Left cardiac atrium (tissue), 4 donors: ENCODE results near the gene DRAM2. TPM values are rescaled to one million over a fixed set of nuclear protein-coding genes. Genes with fewer than 3 reads are reported as not detected.

ENCODE experiments used
- ATAC-seq, 2 donors: fragments of 200-7000 bp; cut with Tn5 transposase; one replicate each; pipeline ENCODE4 v1.9.1; 2020; ENCODE audit warnings: mild to moderate bottlenecking in 2 of 2, moderate library complexity in 2 of 2
- DNase-seq: peaks from one replicate; pipeline ENCODE4 v3.0.0-alpha.2; 2020
- intact Hi-C, 2 donors: fragments of 100-400 bp; cut with DNase I; formaldehyde crosslinking; loops; one replicate each; pipeline versions ENCODE4 v1.14.1 to v1.15.1; 2022 to 2023
- total RNA-seq, 2 donors: library from RNA; stranded (reverse); fragmentation: NEBNext Ultra II Directional; extraction: Animal tissue kit (Norgen Biotek cat#: 25700); gene quantifications; one replicate each; pipeline ENCODE4 v1.2.1, GENCODE V29; 2021
- donor health status: DM: no; HTN: yes; CAD: no.
- donor health status: DM: no; HTN: yes; CAD: no; lungs with severe emphysema.
- donor health status: DM: yes; HTN: yes; CAD: no.
- donor health status: Dilated cardiomyopathy.

Gene DRAM2
- total RNA-seq, 2 donors from 2014 or later: 43.5 to 44.6 TPM

- no peak for DNase-seq
- no peak for ATAC-seq
- intact Hi-C loops: no loop called here
These were observed 6.3 kb upstream of the DRAM2 start for GRCh38 chr1:111145963-111146768.

DNA sequence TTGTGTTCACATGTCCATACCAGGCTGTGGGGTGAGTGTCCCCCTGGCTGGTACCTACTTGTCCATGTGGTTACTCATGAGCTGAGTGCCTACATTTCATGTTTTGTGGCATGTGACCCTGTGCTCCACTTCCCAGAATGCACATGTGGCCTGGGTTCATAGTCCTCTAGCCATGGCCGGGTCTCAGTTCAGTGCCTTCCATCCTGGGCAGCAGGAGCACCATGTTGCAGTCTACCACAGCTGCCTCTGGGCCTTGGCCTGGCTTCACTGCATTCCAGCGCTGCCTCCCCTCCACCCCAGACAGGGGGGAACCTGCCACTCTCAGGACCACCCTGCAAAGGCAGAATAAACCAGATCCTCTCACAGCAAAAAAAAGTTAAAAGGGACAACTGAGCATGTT, 5.6 kb upstream of the DRAM2 start:
- intact Hi-C loops: no loop called here
- DNase-seq: no peak
- ATAC-seq: no peak

GRCh38 chr1:111142356-111142975, 2.6 kb upstream of the DRAM2 start:
- ATAC-seq (no peak), DNase-seq (no peak)
- intact Hi-C loops: no loop called here

DNA sequence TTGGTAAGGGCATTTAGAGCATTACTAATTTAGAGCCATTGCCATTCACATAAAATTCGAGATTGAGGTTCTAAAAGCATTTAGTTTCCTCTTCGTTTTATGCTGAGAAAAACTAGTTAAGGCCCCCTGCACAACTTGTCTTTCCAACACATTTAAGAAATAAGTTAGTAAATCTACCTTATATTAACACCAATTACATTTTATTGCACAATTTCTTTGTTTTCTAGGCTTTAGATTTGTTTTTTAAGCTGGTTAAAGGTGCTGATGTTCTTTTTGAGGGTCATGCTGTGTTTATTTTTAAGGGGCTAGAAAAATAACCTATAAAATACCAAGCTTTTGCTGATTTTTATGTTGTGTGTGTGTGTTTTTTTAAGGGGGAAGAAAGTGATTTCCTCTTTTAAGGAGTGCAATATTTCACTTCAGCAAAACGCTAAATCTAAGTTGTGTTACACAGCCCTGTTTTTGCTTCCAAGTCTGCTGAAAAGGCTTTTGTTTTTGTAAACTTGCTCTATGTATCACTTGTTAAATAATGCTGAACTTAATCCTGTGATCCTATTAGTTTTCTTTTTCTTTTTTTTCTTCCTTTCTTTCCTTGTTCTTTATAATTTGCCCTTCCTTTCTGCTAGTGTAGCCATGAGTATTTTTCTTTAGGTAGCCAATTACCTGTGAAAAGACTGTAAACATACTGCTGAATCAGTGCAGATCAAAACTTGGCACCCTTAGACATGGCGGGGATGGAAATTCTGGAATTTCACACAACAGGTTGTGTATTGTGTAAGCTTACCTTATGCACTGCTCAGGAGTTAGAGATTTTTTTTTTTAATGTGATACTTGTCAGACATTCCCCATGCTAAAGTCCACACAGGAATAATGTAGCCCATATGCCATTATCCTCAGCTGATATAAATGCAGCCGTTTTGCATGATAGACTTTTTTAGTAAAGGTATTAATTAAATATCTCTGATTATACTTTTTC, 1.6 kb upstream of the DRAM2 start:
- intact Hi-C loops: no loop called here
- no peak for ATAC-seq
- no peak for DNase-seq

GRCh38 chr1:111140680-111140967, 731 bp upstream of the DRAM2 start:
- no peak for DNase-seq
- peak in 1 of 2 donors; percentile 84 for ATAC-seq
- intact Hi-C loops: no loop called here

DNA sequence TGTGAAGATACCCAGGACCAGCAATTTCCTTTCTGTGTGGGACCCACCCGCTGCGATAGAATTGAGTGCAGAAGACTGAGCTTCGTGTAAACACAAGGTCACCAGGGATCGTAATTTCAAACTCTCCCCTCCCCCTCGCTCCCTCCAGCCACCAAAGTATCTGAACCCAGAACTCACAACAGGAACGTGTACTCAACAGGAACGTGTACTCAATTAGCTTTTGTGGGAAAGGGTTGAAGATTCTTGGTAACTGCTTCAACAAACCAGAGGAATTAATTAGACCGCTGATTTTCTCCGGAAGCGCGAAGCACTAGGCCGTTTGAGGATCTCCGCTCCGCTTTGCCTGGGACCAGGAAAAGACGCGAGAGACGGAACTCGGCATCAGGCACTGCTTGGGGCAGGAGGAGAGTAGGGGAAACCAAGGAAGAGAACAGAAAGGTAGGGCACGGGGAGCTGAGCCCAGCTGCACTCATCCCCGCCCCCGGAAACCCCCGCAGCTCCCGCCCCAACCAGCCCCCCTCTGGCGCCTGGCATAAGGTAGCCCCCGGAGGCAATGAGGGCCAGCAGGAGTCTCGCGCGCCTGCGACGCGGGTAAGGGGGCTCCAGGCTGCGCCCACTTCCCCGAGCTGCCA, 453 bp downstream of the DRAM2 start:
- DNase-seq (peak; percentile 29), ATAC-seq (peak; percentile 60 to 73)
- intact Hi-C loops: no loop called here

GRCh38 chr1:111133866-111134265, 6.0 kb downstream of the DRAM2 start:
- intact Hi-C loops: no loop called here
- no peak for ATAC-seq
- no peak for DNase-seq

- ATAC-seq (no peak), DNase-seq (no peak)
- intact Hi-C loops: no loop called here
These were observed 8.2 kb downstream of the DRAM2 start for GRCh38 chr1:111131693-111132092.

DNA sequence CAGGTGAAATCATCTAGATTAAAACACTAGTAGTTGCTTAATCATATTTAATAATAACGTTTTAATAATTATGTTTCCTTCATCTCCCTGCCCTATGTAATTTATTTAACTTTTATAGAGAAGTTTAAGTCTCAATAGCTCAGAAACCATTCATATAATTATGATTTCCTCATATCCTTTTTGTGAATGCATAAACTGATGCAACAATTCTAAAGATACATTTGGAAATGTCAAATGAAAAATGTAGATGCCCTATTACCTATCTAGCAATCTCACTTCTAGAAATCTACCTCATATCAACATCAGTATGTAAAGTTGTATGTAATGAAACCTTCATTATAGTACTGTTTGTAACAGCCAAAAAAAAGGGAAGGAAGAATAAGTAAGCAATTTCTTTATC, 10.5 kb downstream of the DRAM2 start:
- ATAC-seq: no peak
- intact Hi-C loops: no loop called here

DNA sequence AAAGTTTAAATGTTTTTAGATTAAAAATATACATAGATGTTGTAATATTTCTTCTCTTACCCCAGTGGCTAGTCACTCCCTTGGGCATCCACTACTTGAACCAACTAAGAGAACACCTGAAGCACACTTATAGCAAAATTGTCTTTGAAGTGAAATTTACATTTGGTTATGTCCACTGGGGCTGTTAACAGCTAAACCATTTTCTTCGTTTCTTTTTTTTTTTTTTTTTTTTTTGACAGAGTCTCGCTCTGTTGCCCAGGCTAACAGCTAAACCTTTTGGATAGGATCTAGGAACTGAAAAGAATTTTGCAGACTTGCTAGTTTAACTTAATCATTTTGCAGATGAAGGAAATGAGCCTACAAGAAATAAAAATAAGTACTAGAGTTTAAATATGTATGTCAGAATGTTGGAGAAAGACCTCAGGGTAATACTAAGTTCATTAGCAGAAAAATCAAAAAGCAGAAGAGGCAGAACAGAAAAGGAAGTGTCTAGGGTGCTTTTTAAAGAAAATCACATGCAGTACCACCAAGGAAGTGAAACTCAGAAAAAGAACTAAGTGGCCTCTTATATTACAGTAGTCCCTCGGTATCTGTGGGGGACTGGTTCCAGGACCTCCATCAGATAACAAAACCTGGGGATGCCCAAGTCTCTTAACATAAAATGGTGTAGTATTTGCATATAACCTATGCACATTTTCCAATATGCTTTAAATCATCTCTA, 11.8 kb downstream of the DRAM2 start:
- intact Hi-C loops: no loop called here
- DNase-seq (no peak), ATAC-seq (peak; percentile 23 to 31)

More for the DNA sequence above, 10.5 kb downstream of the DRAM2 start:
- DNase-seq: no peak

- no peak for ATAC-seq
- DNase-seq: no peak
- intact Hi-C loops: no loop called here
These were observed 13.5 kb downstream of the DRAM2 start for GRCh38 chr1:111126354-111126753.

- intact Hi-C loops: no loop called here
- DNase-seq: no peak
These were observed 23.4 kb downstream of the DRAM2 start for GRCh38 chr1:111116496-111116895.

GRCh38 chr1:111110197-111110899, 29.5 kb downstream of the DRAM2 start:
- DNase-seq (no peak), ATAC-seq (no peak)
- intact Hi-C loops: no loop called here

More at GRCh38 chr1:111116496-111116895, 23.4 kb downstream of the DRAM2 start:
- ATAC-seq: no peak

DNA sequence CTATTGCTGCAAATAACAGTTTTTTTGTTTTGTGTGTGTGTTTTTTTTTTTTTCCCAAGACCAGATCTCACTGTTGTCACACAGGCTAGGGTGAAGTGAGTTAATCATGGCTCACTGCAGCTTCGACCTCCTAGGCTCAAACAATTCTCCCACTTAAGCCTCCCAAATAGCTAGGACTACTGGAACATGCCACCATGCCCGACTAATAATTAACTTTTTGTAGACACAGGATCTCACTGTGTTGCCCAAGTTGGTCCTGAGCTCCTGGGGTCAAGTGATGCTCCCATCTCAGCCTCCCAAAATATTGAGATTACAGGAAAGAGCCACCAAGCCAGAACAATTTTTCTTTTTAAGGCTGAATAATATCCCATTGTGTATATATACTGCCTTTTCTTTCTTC, 34.9 kb downstream of the DRAM2 start:
- no peak for ATAC-seq
- no peak for DNase-seq
- intact Hi-C loops: no loop called here

GRCh38 chr1:111101854-111102642, 37.8 kb downstream of the DRAM2 start:
- no peak for ATAC-seq
- intact Hi-C loops: no loop called here
- DNase-seq: no peak

- DNase-seq: no peak
- intact Hi-C loops: no loop called here
- no peak for ATAC-seq
These were observed 40.6 kb downstream of the DRAM2 start for GRCh38 chr1:111099289-111099688.

DNA sequence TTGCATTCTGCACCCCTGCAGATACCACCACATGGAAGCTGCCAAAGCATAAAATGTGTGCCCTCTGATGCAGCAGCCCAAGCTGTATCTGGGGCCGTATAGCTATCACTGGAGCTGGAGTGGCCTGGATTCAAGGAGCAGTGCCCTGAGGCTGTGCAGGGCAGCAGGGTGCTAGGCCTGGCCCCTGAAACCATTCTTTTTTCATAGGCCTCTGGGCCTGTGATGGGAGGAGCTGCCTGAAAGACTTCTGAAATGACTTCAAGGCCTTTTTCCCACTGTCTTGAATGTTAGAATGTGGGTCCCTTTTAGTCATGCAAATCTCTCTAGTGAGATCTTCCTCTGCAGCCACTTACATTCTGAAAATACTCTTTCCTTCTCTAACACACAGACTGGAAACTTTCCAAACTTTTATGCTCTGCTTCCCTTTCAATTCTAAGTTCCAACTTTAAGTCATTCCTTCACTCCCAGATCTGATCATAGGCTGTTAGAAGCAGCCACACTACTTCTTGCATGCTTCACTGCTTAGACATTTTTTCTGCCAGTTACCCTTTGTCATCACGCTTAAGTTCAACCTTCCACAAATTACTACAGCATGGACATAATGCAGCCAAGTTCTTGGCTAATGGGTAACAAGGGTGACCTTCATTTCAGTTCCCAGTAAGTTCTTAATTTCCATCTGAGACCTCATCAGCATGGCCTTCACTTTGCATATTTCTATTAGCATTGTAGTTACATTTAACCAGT, 42.4 kb downstream of the DRAM2 start:
- ATAC-seq (no peak), DNase-seq (no peak)
- intact Hi-C loops: no loop called here
